HuH-7.5 (cell line): Measurements from ENCODE around the gene BIN2.
"Not testable (repeated sequence)": the region's sequence is repeated elsewhere in the genome, so short reads cannot be mapped to it uniquely, and the experiment has no call there.

Experiments used
- DNase-seq: peaks from one replicate; pipeline ENCODE4 v3.0.0; 2011; ENCODE audit warnings: low spot score

BIN2 gene

DNA sequence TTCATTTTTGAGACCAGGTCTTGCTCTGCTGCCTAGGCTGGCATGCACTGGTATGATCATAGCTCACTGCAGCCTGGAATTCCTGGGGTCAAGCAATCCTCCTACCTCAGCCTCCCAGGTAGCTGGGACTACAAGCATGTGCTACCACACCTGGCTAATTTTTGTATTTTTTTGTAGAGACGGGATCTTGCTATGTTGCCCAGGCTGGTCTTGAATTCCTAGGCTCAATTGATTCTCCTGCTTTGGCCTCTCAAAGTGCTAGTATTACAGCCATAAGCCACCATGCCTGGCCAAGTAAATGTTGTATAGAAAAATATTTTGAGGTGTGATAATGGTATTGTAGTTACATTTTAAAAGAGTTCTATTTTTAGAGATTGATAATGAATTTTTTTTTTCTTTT is 12.6 kb downstream of the BIN2 start:
- no peak for DNase-seq

DNA sequence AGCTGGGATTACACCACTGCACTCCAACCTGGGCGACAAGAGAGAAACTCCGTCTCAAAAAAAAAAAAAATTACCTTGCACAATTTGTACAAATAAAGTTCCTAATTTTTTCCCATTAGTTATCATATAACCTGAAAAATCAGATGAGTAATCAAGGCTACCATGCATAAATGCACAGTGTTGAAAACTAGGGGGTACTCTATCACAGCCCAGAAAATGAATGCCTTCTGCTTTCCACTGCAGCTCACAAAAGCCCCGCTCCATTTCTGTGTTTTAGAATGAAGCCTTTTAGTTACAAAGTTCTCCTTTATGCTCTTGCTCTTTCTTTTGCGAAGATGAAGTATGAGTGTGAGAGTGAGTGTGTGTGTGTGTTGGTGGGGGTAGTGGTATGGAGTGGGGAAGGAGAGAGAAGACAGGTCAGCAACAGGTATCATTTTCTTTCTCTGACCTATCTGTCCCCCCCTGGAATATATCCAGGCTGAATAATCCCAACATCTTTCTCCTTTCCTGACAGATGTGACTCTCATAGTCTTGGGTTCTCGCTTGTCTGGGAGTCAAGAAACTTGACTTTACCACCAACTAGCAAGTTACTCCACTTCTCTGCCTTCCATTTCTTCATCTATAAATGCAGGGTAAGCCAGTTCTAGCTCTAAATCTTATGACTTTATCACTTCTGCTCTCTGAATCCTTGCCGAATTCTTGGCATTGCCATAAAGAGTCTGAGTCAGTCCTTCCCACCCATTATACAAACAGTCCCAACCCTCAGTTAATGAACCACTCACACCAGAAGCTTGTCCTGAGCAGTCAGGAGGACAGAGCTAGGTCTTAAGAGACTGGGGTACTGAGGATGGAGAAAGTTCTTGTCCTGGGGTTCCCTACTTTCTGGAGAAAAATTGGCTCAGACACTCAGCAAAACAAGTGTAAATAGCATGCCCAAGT is 16.1 kb downstream of the BIN2 start:
- DNase-seq, result no peak

DNA sequence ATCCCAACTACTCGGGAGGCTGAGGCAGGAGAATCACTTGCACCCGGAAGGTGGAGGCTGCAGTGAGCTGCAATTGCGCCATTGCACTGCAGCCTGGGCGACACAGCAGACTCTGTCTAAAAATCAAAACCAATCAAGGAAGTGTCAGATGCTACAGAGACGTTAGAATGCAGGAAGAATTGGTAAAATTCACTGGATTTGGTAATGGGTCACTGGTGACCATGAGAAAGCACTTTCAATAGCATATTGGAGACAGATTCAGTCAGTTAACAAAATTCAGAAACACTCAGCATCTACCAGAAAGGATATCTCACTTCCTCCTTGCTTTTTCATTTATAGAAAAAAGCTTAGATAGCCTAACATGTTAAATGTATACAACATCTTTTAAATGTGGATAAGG is 17.5 kb downstream of the BIN2 start:
- no peak for DNase-seq

DNA sequence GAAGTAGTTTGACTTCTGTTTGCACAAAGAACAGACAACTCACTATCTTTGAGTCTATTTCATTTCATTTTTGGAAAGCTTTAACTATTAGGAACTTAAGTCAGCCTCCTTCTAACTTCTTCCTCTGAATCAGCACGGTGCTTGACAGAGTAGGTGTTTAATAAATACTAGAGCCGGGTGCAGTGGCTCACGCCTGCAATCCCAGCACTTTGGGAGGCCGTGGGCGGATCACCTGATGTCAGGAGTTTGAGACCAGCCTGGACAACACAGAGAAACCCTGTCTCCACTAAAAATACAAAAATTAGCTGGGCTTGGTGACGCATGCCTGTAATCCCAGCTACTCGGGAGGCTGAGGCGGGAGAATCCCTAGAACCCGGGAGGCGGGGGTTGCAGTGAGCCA is 23.2 kb downstream of the BIN2 start:
- not testable (repeated sequence) for DNase-seq

DNA sequence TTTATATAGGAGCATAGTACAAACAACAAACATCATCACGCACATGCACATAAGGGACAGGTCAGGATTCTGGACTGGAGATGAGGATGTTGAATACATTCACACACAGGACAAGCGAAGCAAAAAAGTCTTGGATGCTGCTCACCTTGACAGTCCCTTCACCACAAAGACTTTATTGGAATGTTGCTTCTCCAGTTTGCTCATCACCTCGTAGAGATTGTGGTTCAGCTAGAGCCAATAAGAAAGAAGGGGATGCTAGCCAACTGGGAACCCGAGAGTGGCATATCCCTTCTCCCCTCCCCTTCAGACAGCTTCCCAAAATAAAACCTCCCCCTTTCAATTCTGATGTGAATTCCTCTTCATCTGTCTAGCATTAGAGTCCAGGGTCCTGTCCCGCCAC is 28.3 kb downstream of the BIN2 start:
- no peak for DNase-seq

DNA sequence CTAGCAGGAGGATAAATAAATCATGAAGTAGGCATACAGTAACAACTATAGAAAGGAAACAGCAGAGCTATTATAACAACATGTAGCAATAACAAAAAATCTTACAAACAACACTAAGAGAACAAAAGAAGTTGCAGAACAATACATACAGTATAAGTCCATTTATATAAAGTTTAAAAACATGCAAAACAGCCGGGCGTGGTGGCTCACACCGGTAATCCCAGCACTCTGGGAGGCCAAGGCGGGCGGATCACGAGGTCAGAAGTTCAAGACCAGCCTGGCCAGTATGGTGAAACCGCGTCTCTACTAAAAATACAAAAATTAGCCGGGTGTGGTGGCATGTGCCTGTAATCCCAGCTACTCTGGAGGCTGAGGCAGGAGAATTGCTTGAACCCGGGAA is 29.9 kb downstream of the BIN2 start:
- DNase-seq, result not testable (repeated sequence)

DNA sequence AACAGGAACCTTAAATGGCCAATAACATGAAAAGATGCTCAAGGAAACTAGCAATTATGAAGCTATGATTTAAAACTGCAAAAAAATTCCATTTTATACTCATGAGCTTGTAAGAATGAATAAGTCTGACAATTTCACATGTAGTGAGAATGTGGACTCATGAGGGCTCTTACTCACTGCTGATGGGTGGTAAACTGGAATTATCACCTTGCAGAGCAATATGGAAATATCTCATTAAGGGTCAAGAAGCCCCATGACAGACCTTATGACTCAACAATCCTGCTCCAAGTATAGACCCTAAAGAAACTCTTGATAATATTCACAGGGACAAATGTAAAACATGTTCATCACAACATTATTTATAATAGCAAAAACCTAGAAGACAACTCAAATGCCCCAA is 30.3 kb downstream of the BIN2 start:
- DNase-seq, result no peak

DNA sequence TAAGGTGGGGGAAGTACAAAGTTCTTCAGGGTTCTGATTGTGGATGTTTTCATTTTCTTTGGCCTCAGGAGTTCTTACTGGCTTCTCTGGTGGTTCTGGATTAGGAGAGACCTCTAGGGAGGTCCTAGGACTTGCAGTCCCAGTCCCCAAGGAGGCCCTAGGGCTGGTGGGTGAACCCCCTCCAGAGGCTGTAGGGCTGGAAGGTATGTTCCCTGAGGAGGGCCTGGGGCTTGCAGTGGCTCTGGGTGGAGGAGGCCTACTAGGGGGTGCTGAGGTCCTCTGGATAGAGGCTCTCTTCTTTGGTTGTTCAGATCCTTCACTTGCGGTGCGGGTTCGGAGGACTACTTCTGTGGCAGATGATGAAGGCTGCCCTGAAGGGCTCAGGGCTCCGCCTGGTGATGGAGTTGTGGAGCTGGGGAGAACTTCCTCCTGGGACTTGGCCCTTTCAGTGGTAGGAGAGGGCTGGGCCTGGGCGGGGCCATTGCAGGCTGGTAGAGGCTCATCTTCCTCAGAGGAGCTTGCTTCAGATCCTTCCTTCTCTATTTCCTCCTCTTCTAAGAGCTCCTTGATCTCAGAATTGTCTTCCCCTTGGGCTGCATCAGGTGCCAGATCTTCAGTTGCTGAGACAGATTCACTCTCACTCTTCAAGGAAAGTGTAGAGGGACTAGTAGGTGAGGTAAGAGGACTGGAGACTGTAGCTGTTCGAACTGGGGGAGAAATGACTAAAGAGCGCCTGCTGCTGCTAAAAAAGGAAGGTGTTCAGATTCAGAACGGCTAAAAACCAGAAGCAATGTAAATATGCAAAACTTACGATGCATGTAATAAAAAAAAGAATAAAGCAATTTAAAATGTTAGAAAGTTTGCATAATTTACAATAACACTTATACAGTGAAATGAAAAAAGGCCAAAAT is 32.1 kb downstream of the BIN2 start:
- peak; percentile 21 for DNase-seq

DNA sequence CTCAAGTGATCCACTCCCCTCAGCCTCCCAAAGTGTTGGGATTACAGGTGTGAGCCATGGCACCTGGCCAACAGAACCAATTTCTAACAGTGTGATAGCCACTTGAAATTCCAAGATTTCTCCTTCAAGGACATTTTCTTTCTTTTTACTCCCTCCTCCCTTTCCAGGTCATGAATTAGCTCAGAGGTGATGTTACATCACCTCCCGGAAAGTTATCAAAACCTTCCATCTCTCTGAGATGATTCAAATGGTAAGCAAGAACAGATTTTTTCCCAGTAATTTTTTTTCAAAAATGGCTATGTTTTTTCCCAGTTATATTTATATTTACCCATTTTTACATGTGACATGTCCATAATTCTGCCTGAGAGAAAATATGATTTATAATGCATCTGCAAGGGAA is 38.1 kb downstream of the BIN2 start:
- no peak for DNase-seq

DNA sequence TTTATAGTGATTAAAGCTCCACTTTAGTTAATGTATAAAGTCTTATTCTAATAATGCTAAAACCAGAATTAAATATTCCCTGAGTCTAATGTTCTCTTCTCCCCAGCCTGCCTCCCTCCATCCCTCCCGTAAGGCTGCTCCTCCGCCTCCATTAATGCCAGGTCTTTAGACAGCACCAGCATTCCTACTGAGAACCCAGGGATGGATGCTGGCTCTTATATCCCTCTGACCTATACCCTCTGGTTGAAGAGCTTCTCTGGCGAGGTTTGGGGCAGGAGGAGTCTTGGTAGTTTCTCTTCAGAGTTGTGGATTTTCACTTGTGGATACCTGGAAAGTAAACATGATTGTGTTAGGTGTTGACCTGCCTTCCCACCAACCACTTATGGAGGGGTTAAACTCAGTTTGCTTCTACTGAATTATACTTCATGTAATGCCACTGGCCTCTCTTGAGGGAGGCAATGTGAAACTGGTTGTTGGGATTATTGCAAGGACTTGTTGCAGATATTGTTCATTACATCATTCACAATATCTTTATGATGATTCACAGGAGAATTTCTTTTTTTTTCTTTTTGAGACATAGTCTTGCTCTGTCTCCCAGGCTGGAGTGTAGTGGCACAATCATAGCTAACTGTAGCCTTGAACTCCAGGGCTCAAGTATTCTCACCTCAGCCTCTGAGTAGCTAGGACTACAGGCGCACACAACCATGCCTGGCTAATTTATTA is 42.6 kb downstream of the BIN2 start:
- DNase-seq, result no peak

DNA sequence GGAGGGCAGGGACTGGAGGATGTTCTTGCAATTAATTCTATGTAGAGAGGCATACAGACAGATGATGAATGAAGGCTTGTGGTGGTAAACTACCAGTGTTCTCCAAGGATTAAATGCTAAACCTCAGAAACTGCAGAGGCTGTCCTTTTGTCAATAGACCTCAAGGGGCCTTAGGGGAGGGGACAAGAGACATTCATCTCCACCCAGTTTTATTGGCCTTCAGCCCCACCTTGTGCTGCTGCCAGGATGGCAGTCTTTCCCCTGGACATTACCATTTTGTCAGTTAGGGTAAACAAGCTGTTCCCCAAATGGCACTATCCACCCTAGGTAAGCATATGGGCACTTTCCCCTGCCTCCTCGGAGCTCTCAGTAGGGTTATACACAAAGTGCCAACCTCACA is 48.9 kb downstream of the BIN2 start:
- no peak for DNase-seq

DNA sequence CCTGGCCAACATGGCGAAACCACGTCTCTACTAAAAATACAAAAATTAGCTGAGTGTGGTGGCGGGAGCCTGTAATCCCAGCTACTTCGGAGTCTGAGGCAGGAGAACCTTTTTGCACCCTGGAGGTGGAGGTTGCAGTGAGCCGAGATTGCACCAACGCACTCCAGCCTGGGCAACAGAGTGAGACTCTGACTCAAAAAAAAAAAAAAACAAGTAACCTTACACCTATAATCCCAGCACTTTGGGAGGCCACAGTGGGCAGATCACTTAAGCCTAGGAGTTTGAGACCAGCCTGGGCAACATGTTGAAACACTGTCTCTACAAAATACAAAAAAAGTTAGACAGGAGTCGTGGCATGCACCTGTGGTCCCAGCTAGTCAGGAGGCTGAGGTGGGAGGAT is 51.2 kb downstream of the BIN2 start:
- DNase-seq, result not testable (repeated sequence)

DNA sequence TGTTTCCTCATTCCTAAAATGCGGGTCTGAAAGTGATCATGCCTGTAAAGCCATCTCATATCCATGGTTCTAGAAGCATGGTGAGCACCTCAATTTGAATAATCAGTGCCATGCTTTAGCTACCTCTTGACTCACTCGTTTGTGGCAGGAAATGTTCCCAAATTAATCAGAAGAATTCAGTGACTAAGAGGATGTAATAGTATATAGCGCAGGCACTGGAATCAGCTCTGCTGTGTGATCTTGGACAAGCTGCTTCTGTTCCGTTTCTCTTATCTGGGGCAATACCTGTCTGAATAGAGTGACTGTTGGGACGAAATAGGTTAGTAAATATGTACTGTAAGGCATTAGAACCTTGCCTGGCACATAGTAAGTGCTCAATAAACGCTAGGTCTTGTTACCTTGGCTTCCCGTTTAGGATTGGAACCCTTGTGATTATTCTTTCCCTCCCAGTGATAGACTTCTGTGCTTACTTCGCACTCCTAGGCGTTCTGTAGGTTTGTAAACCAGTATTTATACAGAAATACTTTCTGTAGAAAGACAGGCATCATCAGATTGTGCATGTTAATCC is 52.9 kb downstream of the BIN2 start:
- no peak for DNase-seq

DNA sequence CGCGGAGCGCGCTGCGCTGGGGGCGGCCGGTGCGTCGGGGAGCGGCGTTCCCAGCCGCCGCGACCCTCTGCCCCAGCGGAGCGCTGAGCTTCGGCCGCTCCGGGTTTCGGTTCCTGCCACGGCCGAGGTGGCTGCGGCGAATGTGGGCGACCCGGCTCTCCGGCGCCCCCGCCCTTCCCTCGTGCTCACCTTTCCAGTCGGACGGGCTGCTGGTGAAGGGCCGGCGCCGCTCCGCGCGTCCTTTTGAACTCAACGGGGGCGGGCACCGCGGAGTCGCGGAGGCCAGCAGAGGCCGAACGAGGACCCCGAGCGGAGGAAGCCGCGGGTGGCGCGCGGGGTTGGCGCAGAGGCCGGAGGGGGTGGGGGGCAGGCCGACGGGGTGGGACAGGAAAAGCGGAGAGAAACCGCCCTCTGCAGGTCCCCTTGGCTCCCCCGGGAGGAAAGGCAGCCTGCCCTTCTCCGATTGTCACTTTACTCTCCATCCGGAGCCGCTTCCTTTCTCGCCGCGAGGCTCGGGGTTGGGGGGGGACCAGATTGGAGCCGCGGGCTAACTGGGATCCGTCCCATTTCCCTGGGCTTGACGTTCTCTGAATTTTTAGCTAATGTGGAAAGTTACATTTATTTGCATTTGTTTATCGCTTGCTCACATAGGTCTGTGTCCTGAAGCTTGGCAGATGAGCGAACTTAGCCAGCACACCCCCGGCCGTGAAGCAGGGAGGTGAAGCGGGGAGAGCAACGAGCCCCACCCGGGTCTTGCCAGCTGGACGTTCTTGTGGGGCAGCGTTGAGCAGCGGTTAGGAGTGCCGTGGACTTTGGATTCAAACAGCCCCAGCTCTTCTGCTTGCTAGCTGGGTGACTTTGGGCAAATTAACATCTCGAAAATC is 53.7 kb downstream of the BIN2 start, which contains the start of gene SMAGP:
Gene SMAGP (minus strand): TSS at position 349 of the 884 bp plus-strand sequence. CDS start 1,137 bp downstream, outside the sequence.
- peak; percentile 61 for DNase-seq

DNA sequence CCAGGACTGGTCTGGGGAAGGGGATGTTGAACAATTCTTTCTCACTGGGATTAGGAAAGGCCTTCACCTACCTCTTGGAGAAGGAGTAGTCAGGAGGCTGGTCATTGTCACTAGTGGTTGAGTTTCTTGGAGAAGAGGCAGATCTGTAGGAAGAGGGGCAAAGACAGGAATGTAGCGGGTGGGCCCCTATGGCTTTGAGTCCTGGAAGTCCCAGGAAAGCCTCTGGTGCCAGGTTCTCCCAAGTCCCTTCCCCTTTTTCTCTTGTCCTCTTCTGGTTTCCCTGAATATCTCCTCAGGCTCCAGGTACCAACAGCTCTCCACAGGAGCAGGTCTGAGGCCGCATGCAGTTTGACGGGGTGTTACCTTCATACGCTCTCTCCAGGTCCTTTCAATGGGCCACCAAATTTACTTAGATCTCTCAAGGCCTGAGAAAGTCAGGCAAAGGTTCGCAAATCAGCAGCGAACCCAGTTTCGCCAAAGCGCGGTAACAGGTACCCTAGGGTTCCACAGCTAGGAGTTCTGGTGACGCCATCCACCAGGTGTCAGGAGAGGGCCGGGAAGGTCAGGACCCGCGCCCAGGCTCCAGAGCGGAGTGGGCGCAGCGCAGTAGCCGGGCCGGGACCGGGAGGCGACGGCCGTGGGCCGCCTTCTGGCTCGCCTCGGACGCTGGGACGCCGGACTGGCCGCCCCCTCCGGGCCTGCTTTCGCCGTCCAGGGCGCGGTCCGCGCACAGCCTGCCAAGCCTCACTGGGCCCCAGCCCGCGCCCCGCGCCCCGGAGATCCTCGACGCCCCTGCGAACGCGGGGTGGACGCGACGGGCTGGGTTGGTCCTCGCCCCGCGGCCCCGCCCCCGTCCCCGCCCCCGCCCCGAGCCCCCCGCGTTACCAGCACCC is 54.6 kb downstream of the BIN2 start:
- DNase-seq, result peak; percentile 79

DNA sequence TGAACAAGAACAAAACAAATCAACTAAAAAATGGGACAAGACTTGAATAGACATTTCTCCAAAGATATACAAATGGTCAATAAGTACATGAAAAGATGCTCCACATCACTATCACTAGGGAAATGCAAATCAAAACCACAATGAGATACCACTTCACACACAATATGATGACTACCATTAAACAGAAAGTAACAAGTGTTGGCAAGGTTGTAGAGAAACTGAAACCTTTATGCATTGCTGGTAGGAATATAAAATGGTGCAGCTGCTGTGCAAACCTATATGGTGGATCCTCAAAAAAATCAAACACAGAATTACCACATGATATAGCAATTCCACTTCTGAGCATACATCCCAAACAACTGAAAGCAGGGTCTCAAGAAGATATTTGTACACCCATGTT is 59.0 kb downstream of the BIN2 start:
- DNase-seq, result no peak

DNA sequence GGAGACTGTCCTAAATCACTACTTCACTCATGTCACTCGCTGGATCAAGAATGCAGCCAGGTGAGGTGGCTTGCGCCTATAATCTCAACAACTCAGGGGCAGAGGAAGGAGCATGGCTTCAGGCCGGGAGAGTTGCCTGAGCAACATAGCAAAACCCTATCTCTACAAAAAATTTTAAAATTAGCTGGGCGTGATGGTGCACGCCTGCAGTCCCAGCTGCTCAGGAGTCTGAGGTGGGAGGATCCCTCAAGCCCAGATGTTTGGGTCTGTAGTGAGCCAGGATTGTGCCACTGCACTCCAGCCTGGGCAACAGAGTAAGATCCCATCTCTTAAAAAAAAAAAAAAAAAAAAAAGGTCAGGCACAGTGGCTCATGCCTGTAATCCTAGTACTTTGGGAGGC is 59.7 kb downstream of the BIN2 start:
- DNase-seq, result no peak

DNA sequence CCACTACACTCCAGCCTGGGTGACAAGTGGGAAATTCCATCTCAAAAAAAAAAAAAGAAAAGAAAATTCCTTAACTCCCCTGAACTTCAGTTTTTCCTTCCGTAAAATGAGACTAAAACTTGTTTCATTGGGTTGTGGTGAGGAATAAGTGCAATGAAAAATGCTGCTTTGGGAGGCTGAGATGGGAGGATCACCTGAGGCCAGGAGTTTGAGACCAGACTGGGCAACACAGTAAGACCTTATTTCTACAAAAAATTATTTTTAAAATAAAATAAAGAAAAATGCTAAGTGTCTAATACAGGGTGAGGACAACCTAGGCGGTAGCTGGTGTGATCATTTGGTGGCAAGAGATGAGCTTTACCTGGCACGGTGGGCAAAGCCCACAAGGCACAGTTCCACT is 60.6 kb downstream of the BIN2 start:
- DNase-seq, result no peak

DNA sequence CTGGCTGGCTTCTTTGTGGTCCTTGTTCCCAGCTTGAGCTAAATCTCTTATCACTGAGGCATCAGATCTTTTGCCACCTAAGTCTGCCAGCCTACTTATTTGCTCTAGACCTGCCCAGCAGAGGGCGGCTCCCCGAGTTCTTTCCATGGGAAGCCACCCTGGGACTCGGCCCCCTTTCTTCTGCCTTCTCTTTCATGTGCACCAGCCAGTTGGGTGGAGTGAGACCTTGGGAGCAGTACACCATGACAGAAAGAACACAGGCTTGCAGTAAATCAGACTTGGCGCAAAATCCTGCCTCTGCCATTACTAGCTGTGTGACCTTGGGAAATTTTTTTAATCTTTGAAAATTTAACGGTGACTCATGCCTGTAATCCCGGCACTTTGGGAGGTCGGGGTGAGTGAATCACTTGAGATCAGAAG is 61.2 kb downstream of the BIN2 start:
- no peak for DNase-seq

DNA sequence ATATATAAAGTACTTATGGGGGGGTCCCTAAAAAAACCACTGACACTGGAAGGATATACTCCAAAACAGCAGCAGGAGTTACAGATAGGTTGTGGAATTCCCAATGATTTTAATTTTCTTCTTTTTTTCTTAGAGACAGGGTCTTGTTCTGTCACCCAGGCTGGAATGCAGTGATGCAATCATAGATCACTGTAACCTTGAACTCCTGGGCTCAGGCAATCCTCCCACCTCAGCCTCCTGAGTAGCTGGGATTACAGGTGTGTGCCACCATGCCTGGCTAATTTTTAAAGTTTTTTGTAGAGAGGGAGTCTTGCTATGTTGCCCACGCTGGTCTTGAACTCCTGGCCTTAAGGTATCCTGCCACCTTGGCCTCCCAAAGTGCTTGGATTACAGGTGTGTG is 64.4 kb downstream of the BIN2 start:
- DNase-seq, result not testable (repeated sequence)
